Measurements from ENCODE around the gene GFOD1. TPM values are rescaled to one million over a fixed set of nuclear protein-coding genes. Genes with fewer than 3 reads are reported as not detected.
A peak's percentile ranks its signal among the peaks of the same experiment; 100 is the strongest.
"Not testable (repeated sequence)": the region's sequence is repeated elsewhere in the genome, so short reads cannot be mapped to it uniquely, and the experiment has no call there.

Gene GFOD1
- polyA plus RNA-seq, 1 donor = 2.0 TPM

DNA sequence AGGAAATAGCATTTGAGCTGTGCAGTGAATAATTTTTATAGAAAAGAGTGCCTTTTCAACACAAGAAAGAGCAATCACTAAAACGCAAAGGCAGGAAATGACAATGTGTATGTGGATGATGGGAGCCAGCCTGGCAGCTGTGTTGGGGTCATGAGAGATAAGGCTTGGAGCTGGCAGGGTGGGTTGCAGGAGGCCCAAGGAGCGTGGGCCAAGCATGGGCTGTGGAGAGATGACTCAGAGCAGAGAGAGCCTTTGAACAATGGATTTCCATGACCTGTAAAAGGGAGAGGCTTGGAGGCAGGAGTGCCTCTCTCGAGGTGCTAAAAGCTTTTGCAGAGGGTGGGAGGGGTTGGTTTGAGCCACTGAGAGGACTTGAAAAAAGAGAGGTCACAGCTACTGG, 152.4 kb downstream of the GFOD1 start:
- Histone ChIP-seq H3K4me3 (ENCODE audit: low read length) (no peak overlapping the region), H3K36me3 (ENCODE audit: control insufficient read depth, insufficient read depth, low read length) (no peaks in the 10 kb centered on the region), H3K27me3 (ENCODE audit: control insufficient read depth, insufficient read depth, low read length) (peaks cover 3% of the 10 kb centered on the region), H3K27ac (ENCODE audit: low read length) (no peak overlapping the region), H3K9me3 (ENCODE audit: control insufficient read depth, low read depth, low read length) (no peaks in the 10 kb centered on the region), H3K4me1 (ENCODE audit: control insufficient read depth, insufficient read depth, low read length) (no peaks in the 10 kb centered on the region)
- no peak for DNase-seq
- 28% methylated on average over 2 of the region's 3 CpGs for WGBS (ENCODE audit: insufficient coverage, low lambda C conversion rate)

DNA sequence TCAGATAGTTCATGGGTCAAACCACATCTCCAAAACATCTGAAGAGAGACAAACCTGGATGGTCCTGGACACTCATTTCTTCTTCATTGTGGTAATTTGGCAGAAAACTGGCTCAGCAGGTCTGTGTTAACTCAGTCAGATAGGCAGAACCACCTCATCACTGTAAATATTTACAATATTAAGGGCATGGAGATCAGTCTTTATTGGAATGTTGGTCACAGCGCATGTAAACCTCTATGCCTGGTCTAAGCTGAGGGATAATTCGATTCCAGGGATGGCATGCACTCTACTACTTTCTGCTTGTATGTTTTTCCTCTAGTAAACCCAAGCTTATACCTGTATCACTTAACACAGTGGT, 155.1 kb downstream of the GFOD1 start:
- WGBS (ENCODE audit: insufficient coverage, low lambda C conversion rate) = 40% methylated on average over 1 of the region's 2 CpGs
- no peaks in the 10 kb centered on the region for H3K27me3 ChIP-seq (ENCODE audit: control insufficient read depth, insufficient read depth, low read length)
- H3K27ac ChIP-seq (ENCODE audit: low read length) = no peak overlapping the region
- H3K36me3 ChIP-seq (ENCODE audit: control insufficient read depth, insufficient read depth, low read length) = no peaks in the 10 kb centered on the region
- DNase-seq = no peak
- no peak overlapping the region for H3K4me3 ChIP-seq (ENCODE audit: low read length)
- H3K4me1 ChIP-seq (ENCODE audit: control insufficient read depth, insufficient read depth, low read length) = no peaks in the 10 kb centered on the region
- no peaks in the 10 kb centered on the region for H3K9me3 ChIP-seq (ENCODE audit: control insufficient read depth, low read depth, low read length)

DNA sequence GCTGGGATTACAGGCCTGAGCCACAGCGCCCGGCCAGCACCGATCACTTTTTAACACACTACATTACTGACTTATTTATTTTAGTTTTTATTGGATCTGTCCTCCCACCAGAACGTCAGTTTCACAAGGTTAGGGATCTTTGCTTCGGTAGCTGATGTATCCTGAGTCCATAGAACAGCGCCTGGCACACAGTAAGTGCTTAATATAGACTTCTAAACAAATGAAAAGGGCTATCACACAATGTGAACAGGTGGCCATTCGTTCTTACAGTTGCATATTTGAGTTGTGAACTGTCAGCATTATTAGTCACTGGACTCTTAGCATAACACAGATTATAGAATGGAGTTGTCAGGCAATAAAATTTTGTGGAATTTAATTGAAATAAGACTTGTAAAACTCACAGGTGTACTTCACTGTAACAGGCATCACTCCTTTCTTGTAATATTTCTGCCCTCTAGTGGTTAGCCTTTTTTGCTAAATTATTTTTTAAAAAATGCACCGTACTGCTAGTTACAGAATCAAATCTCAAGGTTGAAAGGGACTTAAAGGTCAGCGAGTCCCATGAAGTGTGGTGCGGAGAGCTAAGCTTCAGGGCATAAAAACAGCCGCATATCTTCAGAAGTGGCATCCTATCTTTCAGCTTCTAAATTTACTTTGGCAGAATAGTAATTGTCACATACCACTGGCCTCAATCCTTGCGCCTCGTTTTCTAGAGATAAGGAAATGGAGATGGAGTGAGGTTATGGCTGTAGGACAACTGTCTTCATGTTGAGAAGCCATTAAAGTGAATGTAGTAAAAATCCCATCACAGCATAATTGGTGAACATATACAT, 155.7 kb downstream of the GFOD1 start:
- H3K36me3 ChIP-seq (ENCODE audit: control insufficient read depth, insufficient read depth, low read length) = no peaks in the 10 kb centered on the region
- WGBS (ENCODE audit: insufficient coverage, low lambda C conversion rate) = 16% methylated on average over 5 of the region's 13 CpGs
- no peak overlapping the region for H3K27ac ChIP-seq (ENCODE audit: low read length)
- no peaks in the 10 kb centered on the region for H3K27me3 ChIP-seq (ENCODE audit: control insufficient read depth, insufficient read depth, low read length)
- no peak overlapping the region for H3K4me3 ChIP-seq (ENCODE audit: low read length)
- peak in 1 of 2 donors; percentile 9 for DNase-seq
- H3K9me3 ChIP-seq (ENCODE audit: control insufficient read depth, low read depth, low read length) = no peaks in the 10 kb centered on the region
- no peaks in the 10 kb centered on the region for H3K4me1 ChIP-seq (ENCODE audit: control insufficient read depth, insufficient read depth, low read length)

DNA sequence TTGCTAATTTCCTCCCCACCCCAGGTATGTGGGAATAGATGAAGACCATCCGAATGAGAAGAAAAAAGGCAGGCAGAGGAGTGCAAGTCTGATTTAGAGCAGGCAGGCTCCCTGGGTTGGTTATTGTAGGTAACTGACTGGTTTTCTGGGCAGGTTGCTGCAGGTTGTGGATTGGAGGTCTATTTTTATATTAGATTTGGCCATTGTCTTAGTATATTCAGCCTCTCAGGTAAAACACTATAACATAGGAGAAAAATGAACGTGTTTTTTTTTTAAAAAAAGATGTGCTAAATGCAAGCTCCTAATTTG, 158.6 kb downstream of the GFOD1 start:
- peak overlapping the region; percentile 85 for H3K27ac ChIP-seq (ENCODE audit: low read length)
- H3K27me3 ChIP-seq (ENCODE audit: control insufficient read depth, insufficient read depth, low read length) = no peaks in the 10 kb centered on the region
- no peak for DNase-seq
- H3K4me3 ChIP-seq (ENCODE audit: low read length) = peak overlapping the region; percentile 68
- WGBS (ENCODE audit: insufficient coverage, low lambda C conversion rate) = no CpG with 5 or more reads among the region's 2 CpGs
- H3K9me3 ChIP-seq (ENCODE audit: control insufficient read depth, low read depth, low read length) = no peaks in the 10 kb centered on the region
- H3K4me1 ChIP-seq (ENCODE audit: control insufficient read depth, insufficient read depth, low read length) = no peaks in the 10 kb centered on the region
- H3K36me3 ChIP-seq (ENCODE audit: control insufficient read depth, insufficient read depth, low read length) = peaks cover 10% of the 10 kb centered on the region

DNA sequence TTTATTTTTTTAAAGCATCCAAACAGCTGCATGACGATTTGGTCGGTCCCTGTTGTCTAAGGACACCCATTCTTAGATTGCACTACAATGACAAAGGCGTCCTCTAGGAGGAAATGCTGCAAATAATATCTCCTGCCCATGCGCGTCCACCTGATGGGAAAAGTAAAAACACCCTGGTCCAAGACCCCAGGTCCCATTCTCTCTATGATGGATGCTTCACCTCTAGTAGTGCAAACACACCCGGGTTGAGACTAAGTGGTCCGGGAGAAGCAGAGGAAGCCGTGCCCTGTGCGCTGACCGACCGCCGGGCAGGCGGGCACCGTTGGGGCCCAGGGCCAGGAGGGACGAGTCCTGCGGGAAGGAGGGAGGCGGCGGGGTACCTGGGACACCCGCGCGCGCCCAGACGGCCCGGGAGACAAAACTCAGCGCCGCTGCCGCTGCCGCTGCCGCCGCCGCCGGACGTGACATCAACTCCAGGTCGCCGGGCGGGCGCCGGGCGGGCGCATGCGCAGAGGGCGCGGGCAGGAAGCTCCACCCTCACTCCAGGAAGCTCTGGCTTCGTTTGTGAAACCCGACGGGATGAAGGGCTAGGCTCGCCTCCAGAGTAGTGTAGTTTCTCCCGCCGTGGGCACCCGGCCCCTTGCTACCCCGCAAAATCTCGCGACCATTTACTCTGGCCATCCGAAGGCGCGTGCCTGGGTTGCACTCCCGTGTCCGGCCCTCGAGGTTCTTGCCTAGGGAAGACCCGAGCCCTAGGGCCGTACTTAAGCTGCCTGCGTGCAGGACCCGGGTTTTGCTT, 159.1 kb downstream of the GFOD1 start, which contains the start of gene TBC1D7:
TSS of gene TBC1D7 (minus strand) at position 462 of the 799 bp plus-strand sequence. CDS start 1,639 bp downstream, outside the sequence.
- Histone ChIP-seq H3K4me1 (ENCODE audit: control insufficient read depth, insufficient read depth, low read length) (no peaks in the 10 kb centered on the region), H3K9me3 (ENCODE audit: control insufficient read depth, low read depth, low read length) (no peaks in the 10 kb centered on the region), H3K27ac (ENCODE audit: low read length) (peak within 1 kb of the TSS; percentile 91), H3K27me3 (ENCODE audit: control insufficient read depth, insufficient read depth, low read length) (no peaks in the 10 kb centered on the region), H3K36me3 (ENCODE audit: control insufficient read depth, insufficient read depth, low read length) (peaks cover 15% of the 10 kb centered on the region), H3K4me3 (ENCODE audit: low read length) (peak within 1 kb of the TSS; percentile 68)
- no CpG with 5 or more reads among the region's 63 CpGs for WGBS (ENCODE audit: insufficient coverage, low lambda C conversion rate)
- peak; percentile 94 to 95 for DNase-seq

DNA sequence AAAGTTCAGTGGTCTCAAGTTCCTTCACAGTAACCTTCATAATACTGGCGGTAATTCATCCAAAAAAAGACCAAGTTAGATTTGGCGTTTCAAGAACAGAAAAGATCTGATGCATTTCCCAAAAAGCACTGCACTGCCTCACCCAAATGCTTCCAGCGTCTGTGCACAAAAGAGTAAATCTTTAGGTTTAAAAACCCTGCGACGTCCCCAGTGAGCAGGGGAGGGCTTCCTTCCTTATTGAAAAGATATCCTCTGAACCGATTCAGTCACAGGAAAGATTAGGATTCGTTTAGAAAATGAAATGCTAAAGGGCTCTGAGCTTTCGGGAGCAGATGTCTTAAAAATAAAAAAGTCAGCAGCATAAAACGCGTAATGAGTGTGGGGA, 159.7 kb downstream of the GFOD1 start:
- WGBS (ENCODE audit: insufficient coverage, low lambda C conversion rate) = 4% methylated on average over 4 of the region's 10 CpGs
- H3K27ac ChIP-seq (ENCODE audit: low read length) = peak overlapping the region; percentile 91
- DNase-seq = no peak
- H3K36me3 ChIP-seq (ENCODE audit: control insufficient read depth, insufficient read depth, low read length) = peaks cover 18% of the 10 kb centered on the region
- no peaks in the 10 kb centered on the region for H3K9me3 ChIP-seq (ENCODE audit: control insufficient read depth, low read depth, low read length)
- H3K4me1 ChIP-seq (ENCODE audit: control insufficient read depth, insufficient read depth, low read length) = no peaks in the 10 kb centered on the region
- no peaks in the 10 kb centered on the region for H3K27me3 ChIP-seq (ENCODE audit: control insufficient read depth, insufficient read depth, low read length)
- peak overlapping the region; percentile 68 for H3K4me3 ChIP-seq (ENCODE audit: low read length)

DNA sequence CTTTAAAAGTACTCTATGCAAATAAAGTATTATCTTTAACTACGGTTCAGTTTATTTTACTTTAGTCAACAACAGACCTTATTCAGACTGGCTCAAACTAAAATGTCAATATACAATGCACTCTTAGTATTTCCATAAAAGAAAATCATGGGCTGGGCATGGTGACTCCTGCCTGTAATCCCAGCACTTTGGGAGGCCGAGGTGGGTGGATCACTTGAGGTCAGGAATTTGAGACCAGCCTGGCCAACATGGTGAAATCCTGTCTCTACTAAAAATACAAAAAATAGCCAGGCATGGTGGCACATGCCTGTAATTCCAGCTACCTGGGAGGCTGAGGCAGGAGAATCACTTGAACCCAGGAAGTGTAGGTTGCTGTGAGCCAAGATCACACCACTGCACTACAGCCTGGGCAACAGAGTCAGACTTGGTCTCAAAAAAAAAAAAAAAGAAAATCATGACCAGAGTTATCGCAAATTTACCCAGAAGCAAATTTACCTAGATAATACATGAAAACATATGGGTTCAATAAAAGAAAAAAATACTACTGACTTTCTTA, 161.3 kb downstream of the GFOD1 start:
- H3K9me3 ChIP-seq (ENCODE audit: control insufficient read depth, low read depth, low read length); H3K27me3 ChIP-seq (ENCODE audit: control insufficient read depth, insufficient read depth, low read length); H3K4me1 ChIP-seq (ENCODE audit: control insufficient read depth, insufficient read depth, low read length); DNase-seq; H3K27ac ChIP-seq (ENCODE audit: low read length); H3K4me3 ChIP-seq (ENCODE audit: low read length): not testable (repeated sequence)
- H3K36me3 ChIP-seq (ENCODE audit: control insufficient read depth, insufficient read depth, low read length) = peaks cover 30% of the 10 kb centered on the region
- WGBS (ENCODE audit: insufficient coverage, low lambda C conversion rate) = no CpG with 5 or more reads among the region's 3 CpGs

DNA sequence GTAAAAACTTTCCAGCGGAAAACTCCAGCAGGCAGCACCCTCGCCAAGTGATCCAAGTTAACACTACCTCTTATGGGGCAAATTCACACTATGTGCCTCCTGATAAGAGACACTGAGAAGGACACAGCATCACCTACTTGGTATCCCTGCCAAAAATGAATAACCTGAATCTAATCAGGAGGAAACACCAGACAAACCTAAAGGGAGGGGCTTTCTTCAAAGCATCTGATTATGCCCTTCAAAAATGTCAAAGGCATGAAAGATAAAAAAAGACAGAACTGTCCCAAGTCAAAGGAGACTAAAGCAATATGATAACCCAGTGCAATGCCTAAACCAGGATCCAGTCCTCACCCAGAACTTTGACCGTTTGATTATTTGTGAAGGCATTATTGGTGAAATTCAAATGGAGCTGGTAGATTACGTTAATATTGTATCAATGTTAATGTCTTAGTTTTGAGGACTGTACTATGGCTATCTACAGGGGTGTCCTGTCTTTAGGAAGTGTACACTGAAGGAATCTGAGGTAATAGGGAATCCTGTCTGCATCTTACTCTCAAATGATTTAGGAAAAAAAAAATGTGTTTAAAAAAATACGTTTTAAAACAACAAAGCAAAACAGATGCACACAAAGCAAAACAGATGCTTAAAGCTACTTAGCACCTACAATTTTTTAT, 167.4 kb downstream of the GFOD1 start:
- WGBS (ENCODE audit: insufficient coverage, low lambda C conversion rate) = 100% methylated on average over 1 of the region's 5 CpGs
- Histone ChIP-seq H3K27ac (ENCODE audit: low read length) (no peak overlapping the region), H3K4me1 (ENCODE audit: control insufficient read depth, insufficient read depth, low read length) (no peaks in the 10 kb centered on the region), H3K4me3 (ENCODE audit: low read length) (no peak overlapping the region), H3K27me3 (ENCODE audit: control insufficient read depth, insufficient read depth, low read length) (no peaks in the 10 kb centered on the region), H3K9me3 (ENCODE audit: control insufficient read depth, low read depth, low read length) (no peaks in the 10 kb centered on the region), H3K36me3 (ENCODE audit: control insufficient read depth, insufficient read depth, low read length) (peaks cover 75% of the 10 kb centered on the region)
- no peak for DNase-seq

DNA sequence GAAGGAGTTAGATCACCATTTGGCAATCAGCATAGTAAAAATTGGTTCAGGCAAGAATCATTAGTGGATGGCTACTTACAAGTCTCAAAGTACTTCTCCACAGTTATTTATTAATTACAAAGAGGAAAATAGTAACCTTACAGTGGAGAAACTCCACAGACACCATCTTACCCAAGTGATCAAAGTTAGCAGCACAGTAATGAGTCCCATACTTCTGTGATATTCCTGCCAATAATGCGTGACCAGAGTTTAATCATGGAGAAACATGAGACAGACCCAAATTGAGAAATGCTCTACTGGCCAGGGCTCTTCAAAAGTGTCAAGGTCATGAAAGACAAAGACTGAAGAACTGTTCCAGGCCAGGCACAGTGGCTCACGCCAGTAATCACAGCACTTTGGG, 168.6 kb downstream of the GFOD1 start:
- H3K36me3 ChIP-seq (ENCODE audit: control insufficient read depth, insufficient read depth, low read length) = peaks cover 75% of the 10 kb centered on the region

DNA sequence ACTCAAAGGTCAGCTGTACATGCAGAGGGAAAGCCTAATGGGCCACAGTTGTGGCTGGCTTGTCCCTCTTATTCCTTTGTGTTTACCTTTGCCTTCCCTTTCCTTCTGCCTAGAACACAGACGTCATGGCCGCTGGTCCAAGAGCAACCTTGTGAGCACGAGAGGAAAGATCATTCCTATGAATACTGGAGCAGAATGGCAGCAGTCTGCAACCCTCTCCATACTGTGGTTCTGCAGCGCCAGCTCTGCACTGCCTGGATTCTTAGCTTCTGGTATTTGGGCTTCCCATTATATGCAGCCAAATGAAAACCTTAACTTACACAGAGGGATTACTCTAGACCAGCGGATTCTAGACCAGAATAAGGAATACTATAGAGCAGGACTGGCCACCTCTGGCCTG, 171.5 kb downstream of the GFOD1 start:
- DNase-seq = no peak
- no CpG with 5 or more reads among the region's 5 CpGs for WGBS (ENCODE audit: insufficient coverage, low lambda C conversion rate)
- Histone ChIP-seq H3K4me3 (ENCODE audit: low read length) (no peak overlapping the region), H3K27ac (ENCODE audit: low read length) (no peak overlapping the region), H3K27me3 (ENCODE audit: control insufficient read depth, insufficient read depth, low read length) (no peaks in the 10 kb centered on the region), H3K36me3 (ENCODE audit: control insufficient read depth, insufficient read depth, low read length) (peaks cover 59% of the 10 kb centered on the region), H3K4me1 (ENCODE audit: control insufficient read depth, insufficient read depth, low read length) (no peaks in the 10 kb centered on the region), H3K9me3 (ENCODE audit: control insufficient read depth, low read depth, low read length) (no peaks in the 10 kb centered on the region)

More for the DNA sequence above, 168.6 kb downstream of the GFOD1 start:
- Histone ChIP-seq H3K4me3 (ENCODE audit: low read length) (no peak overlapping the region), H3K9me3 (ENCODE audit: control insufficient read depth, low read depth, low read length) (no peaks in the 10 kb centered on the region), H3K27ac (ENCODE audit: low read length) (no peak overlapping the region), H3K27me3 (ENCODE audit: control insufficient read depth, insufficient read depth, low read length) (no peaks in the 10 kb centered on the region), H3K4me1 (ENCODE audit: control insufficient read depth, insufficient read depth, low read length) (no peaks in the 10 kb centered on the region)
- no CpG with 5 or more reads among the region's 2 CpGs for WGBS (ENCODE audit: insufficient coverage, low lambda C conversion rate)
- DNase-seq = no peak
